Right lobe of liver (tissue), 6 donors: ENCODE results near the gene PPP1R2C. TPM values are rescaled to one million over a fixed set of nuclear protein-coding genes. Genes with fewer than 3 reads are reported as not detected.

Experiments
- ATAC-seq, 4 donors: fragments of 200-7000 bp; cut with Tn5 transposase; one replicate each; pipeline ENCODE4 v1.9.1; 2020; ENCODE audit warnings: mild to moderate bottlenecking in 4 of 4, moderate library complexity in 4 of 4
- DNase-seq, 3 donors: peaks; one replicate each; pipeline ENCODE4 v3.0.0-alpha.2; 2020
- H3K27ac ChIP-seq, 3 donors: fragments of 200-600 bp; one replicate each; pipeline ENCODE4 v1.8.0; 2022
- H3K27me3 ChIP-seq, 2 donors: fragments of 200-600 bp; one replicate each; pipeline ENCODE4 v1.8.0; 2022
- H3K36me3 ChIP-seq, 4 donors: fragments of 200-600 bp; sonication (generic) in 1 of 4; one replicate each; pipeline versions ENCODE4 v1.5.1 to v1.8.0; 2017 to 2022; ENCODE audit warnings: control low read depth in 1 of 4
- H3K4me1 ChIP-seq, 4 donors: fragments of 200-600 bp; sonication (generic) in 1 of 4; one replicate each; pipeline versions ENCODE4 v1.5.1 to v1.8.0; 2017 to 2022; ENCODE audit warnings: control low read depth in 1 of 4
- H3K4me3 ChIP-seq, 3 donors: fragments of 200-600 bp; one replicate each; pipeline ENCODE4 v1.8.0; 2022
- H3K9me3 ChIP-seq, 4 donors: fragments of 200-600 bp; sonication (generic) in 1 of 4; one replicate each; pipeline versions ENCODE4 v1.5.1 to v1.8.0; 2017 to 2022; ENCODE audit warnings: control low read depth in 1 of 4
- CTCF ChIP-seq, 4 donors: fragments of 200-600 bp in 3 of 4; fragments of 450-650 bp in 1 of 4; IDR thresholded peaks; one replicate each; pipeline versions ENCODE4 v1.5.1 to v1.8.0; 2016 to 2022; ENCODE audit warnings: antibody characterized with exemption in 4 of 4, mild to moderate bottlenecking in 2 of 4
- POLR2A ChIP-seq: fragments of 450-650 bp; IDR thresholded peaks from one replicate; pipeline ENCODE4 v1.6.1; 2017; ENCODE audit warnings: antibody characterized with exemption, mild to moderate bottlenecking
- WGBS: methylation state at CpG from one replicate; pipeline ENCODE4 v1.1.6; 2018; ENCODE audit warnings: low coverage, low lambda C conversion rate; ENCODE audit not compliant: insufficient coverage; ENCODE audit errors: missing lambda C conversion rate; 5-methylcytosine and 5-hydroxymethylcytosine counted together
- intact Hi-C, 2 donors: fragments of 100-400 bp; cut with DNase I; formaldehyde crosslinking; loops; one replicate each; pipeline versions ENCODE4 v1.11.2 to v1.14.1; 2022
- total RNA-seq, 6 experiments: library from RNA; depleted of rRNA in 2 of 6; stranded (reverse); fragments of >200 nt in 2 of 6; fragmentation: NEBNext Ultra II Directional in 3 of 6; extraction: Animal tissue kit (Norgen Biotek cat#: 25700) in 3 of 6; gene quantifications; one replicate each; pipeline versions ENCODE4 v1.1.0 to v1.2.4, GENCODE V29; 2016 to 2023
- donor health status: DM: no; HTN: yes; CAD: no.
- donor health status: DM: no; HTN: no; CAD: no.
- donor health status: DM: no; HTN: no; CAD: no.
- donor health status: DM: no; HTN: yes; CAD: no.
- donor health status: DM: no; HTN: yes; CAD: no.

PPP1R2C gene
- total RNA-seq, 6 experiments from 2014 or later, result not detected

DNA sequence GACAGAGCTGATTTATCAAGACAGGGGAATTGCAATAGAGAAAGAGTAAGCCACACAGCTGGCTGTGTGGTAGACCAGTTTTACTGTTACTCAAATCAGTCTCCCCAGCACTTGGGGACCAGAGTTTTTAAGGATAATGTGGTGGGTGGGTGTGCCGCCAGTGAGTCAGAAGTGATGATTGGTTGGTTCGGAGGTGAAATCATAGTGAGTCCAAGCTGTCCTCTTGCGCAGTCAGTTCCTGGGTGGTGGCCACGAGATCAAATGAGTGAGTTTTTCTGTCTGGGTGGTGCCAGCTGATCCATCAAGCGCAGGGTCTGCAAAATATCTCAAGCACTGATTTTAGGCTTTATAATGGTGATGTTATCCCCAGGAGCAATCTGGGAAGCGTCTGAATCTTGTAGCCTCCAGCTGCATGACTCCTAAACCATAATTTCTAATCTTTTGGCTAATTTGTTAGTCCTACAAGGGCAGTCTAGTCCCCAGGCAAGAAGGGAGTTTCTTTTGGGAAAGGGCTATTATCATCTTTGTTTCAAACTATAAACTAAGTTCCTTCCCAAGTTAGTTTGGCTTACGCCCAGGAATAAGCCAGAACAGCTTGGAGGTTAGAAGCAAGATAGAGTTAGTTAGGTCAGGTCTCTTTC lies 44.0 kb upstream of the PPP1R2C start:
- no peak overlapping the region for H3K27ac ChIP-seq
- H3K4me1 ChIP-seq, result no peaks in the 10 kb centered on the region
- no peaks in the 10 kb centered on the region for H3K27me3 ChIP-seq
- WGBS, result 38% methylated on average over 2 of the region's 7 CpGs
- ATAC-seq (no peak), DNase-seq (no peak)
- no peak overlapping the region for H3K4me3 ChIP-seq
- H3K9me3 ChIP-seq, result peaks cover 0 to 7% (median 0%) of the 10 kb centered on the region in 4 donors
- intact Hi-C loops, result no loop called here
- no peaks in the 10 kb centered on the region for H3K36me3 ChIP-seq
- TF ChIP-seq CTCF (IDR thresholded peaks at IDR 0.05) (no peak), POLR2A (no peak)

DNA sequence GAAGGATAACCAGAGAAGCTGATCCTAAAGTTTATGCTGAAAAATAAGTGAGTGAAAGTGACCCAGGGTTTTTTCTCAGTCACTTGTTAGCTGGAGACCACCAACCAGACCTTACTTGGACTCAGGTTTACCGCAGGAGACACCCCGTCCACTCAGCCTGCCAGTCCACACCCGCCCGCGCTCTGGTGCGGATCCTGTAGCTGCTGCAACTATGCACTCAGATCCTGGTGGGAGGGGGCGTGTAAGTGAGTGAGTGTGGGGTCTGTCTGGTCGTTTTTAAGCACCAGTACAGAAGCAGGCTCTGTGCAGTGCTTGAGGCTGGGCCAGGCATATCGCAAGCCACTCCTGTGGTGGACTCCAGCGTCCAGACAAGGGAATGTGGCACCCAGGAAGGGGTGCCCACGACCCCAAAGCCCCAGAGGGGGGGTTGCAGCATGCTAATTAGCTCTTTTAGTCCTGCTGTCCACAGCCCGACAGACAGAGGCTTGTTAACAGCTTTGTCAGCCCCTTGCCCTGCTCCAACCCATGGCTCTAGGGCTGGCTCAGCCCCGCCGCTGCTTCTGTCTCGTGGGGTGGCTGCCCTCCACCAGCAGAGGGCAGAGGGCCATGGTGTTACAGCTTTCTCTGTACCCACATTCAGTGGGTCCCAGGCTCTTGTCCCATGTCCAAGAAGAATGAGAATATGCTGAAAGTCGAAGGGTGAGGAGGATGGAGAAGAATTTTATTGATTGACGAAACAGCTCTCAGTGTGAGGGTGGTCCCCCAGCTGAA lies 40.4 kb upstream of the PPP1R2C start:
- H3K4me1 ChIP-seq, result no peaks in the 10 kb centered on the region
- DNase-seq, result no peak
- no peaks in the 10 kb centered on the region for H3K36me3 ChIP-seq
- H3K27ac ChIP-seq, result no peak overlapping the region
- H3K9me3 ChIP-seq, result peaks cover 0 to 7% (median 0%) of the 10 kb centered on the region in 4 donors
- TF ChIP-seq POLR2A (no peak), CTCF (IDR thresholded peaks at IDR 0.05) (no peak)
- no peaks in the 10 kb centered on the region for H3K27me3 ChIP-seq
- 88% methylated on average over 7 of the region's 17 CpGs for WGBS
- intact Hi-C loops, result no loop called here
- H3K4me3 ChIP-seq, result no peak overlapping the region
- no peak for ATAC-seq

GRCh38 chrX:42809569-42809968 lies 31.6 kb upstream of the PPP1R2C start:
- Histone ChIP-seq H3K4me1 (no peaks in the 10 kb centered on the region), H3K27ac (no peak overlapping the region), H3K9me3 (no peaks in the 10 kb centered on the region), H3K36me3 (no peaks in the 10 kb centered on the region), H3K27me3 (no peaks in the 10 kb centered on the region), H3K4me3 (no peak overlapping the region)
- WGBS, result 48% methylated on average over 2 of the region's 2 CpGs
- no peak for TF ChIP-seq POLR2A
- TF ChIP-seq CTCF (IDR thresholded peaks at IDR 0.05), result no peak
- DNase-seq (no peak), ATAC-seq (no peak)
- intact Hi-C loops, result no loop called here

- intact Hi-C loops, result no loop called here
- ATAC-seq (no peak), DNase-seq (no peak)
- no peaks in the 10 kb centered on the region for H3K4me1 ChIP-seq
- no peak overlapping the region for H3K4me3 ChIP-seq
- 85% methylated on average over 1 of the region's 1 CpG for WGBS
- no peaks in the 10 kb centered on the region for H3K36me3 ChIP-seq
- H3K27me3 ChIP-seq, result peaks cover 0 to 4% of the 10 kb centered on the region in 2 donors
- no peaks in the 10 kb centered on the region for H3K9me3 ChIP-seq
- no peak overlapping the region for H3K27ac ChIP-seq
- TF ChIP-seq POLR2A (no peak), CTCF (IDR thresholded peaks at IDR 0.05) (no peak)
Observed at GRCh38 chrX:42807393-42807792, 29.4 kb upstream of the PPP1R2C start.
